OCI-LY3 (cell line): ENCODE data around the gene TNFRSF21.

Experiments used
- H2AFZ ChIP-seq: fragments of 200-600, 300-600 bp; shearing (Covaris generic); 2 replicates; pipeline ENCODE4 v1.6.0; 2014; ENCODE audit warnings: antibody characterized with exemption, low read depth, low read length
- H3K27ac ChIP-seq: fragments of 200-600, 300-600 bp; sonication (generic); 2 replicates; pipeline ENCODE4 v1.5.1; 2014; ENCODE audit warnings: mild to moderate bottlenecking, low read length, moderate library complexity, mixed read lengths
- H3K27me3 ChIP-seq: fragments of 200-600, 300-600 bp; sonication (generic); 2 replicates; pipeline ENCODE4 v1.6.1; 2014; ENCODE audit warnings: low read depth, low read length, mixed read lengths
- H3K36me3 ChIP-seq: fragments of 200-600, 300-600 bp; sonication (generic); replicated peaks from 2 replicates; pipeline ENCODE3; 2014; ENCODE audit warnings: low read depth, low read length, mixed read lengths
- H3K4me1 ChIP-seq: fragments of 300-600, 200-600 bp; sonication (generic); 2 replicates; pipeline ENCODE4 v1.6.1; 2014; ENCODE audit warnings: low read length, mixed read lengths
- H3K4me2 ChIP-seq: fragments of 200-600, 300-600 bp; sonication (generic); 2 replicates; pipeline ENCODE4 v1.6.1; 2014; ENCODE audit warnings: low read length, mixed read lengths
- H3K4me3 ChIP-seq: fragments of 300-600, 200-600 bp; sonication (generic); 2 replicates; pipeline ENCODE4 v1.5.1; 2014; ENCODE audit warnings: antibody characterized with exemption, mild to moderate bottlenecking, low read length, moderate library complexity
- H3K79me2 ChIP-seq: fragments of 300-600, 200-600 bp; shearing (Covaris generic); 2 replicates; pipeline ENCODE4 v1.6.1; 2014; ENCODE audit warnings: mild to moderate bottlenecking, low read length, mixed read lengths
- H3K9ac ChIP-seq: fragments of 300-600, 200-600 bp; shearing (Covaris generic); 2 replicates; pipeline ENCODE4 v1.6.0; 2014; ENCODE audit warnings: mild to moderate bottlenecking, low read length, moderate library complexity
- H3K9me3 ChIP-seq: fragments of 200-600, 300-600 bp; shearing (Covaris generic); 2 replicates; pipeline ENCODE4 v1.6.1; 2014; ENCODE audit warnings: low read length, mixed read lengths; ENCODE audit not compliant: insufficient read depth
- H4K20me1 ChIP-seq: fragments of 200-600, 300-600 bp; sonication (generic); 2 replicates; pipeline ENCODE4 v1.6.1; 2016; ENCODE audit warnings: low read length, mixed read lengths; ENCODE audit not compliant: insufficient read depth
- CTCF ChIP-seq: fragments of 200-600, 300-600 bp; sonication (generic); IDR thresholded peaks from 2 replicates; pipeline ENCODE4 v1.5.1; 2014; ENCODE audit warnings: antibody characterized with exemption, low read length, low read depth
- EZH2phosphoT487 ChIP-seq: fragments of 200-600 bp; shearing (Covaris generic); IDR thresholded peaks from 2 replicates; pipeline ENCODE4 v1.6.1; 2018; ENCODE audit warnings: antibody characterized with exemption, mixed run types, low read depth

The TNFRSF21 gene

GRCh38 chr6:47351621-47352020, 41.9 kb upstream of the TNFRSF21 start:
- no peaks in the 10 kb centered on the region for H4K20me1 ChIP-seq
- peaks cover 33% of the 10 kb centered on the region for H3K4me1 ChIP-seq
- no peaks in the 10 kb centered on the region for H3K36me3 ChIP-seq
- H2AFZ ChIP-seq: no peak overlapping the region
- no peaks in the 10 kb centered on the region for H3K79me2 ChIP-seq
- H3K9ac ChIP-seq: no peak overlapping the region
- H3K4me2 ChIP-seq: no peak overlapping the region
- no peaks in the 10 kb centered on the region for H3K9me3 ChIP-seq
- H3K27ac ChIP-seq: no peak overlapping the region
- no peaks in the 10 kb centered on the region for H3K27me3 ChIP-seq
- TF ChIP-seq CTCF: no peak
- no peak for TF ChIP-seq EZH2phosphoT487
- H3K4me3 ChIP-seq: no peak overlapping the region

- no peaks in the 10 kb centered on the region for H4K20me1 ChIP-seq
- H3K4me2 ChIP-seq: no peak overlapping the region
- H3K36me3 ChIP-seq: no peaks in the 10 kb centered on the region
- no peaks in the 10 kb centered on the region for H3K79me2 ChIP-seq
- no peak overlapping the region for H3K27ac ChIP-seq
- no peaks in the 10 kb centered on the region for H3K9me3 ChIP-seq
- no peak overlapping the region for H3K9ac ChIP-seq
- H3K4me3 ChIP-seq: no peak overlapping the region
- H2AFZ ChIP-seq: no peak overlapping the region
- peaks cover 4% of the 10 kb centered on the region; the same call in 1 of the 2 replicates for H3K27me3 ChIP-seq
- TF ChIP-seq CTCF (no peak), EZH2phosphoT487 (no peak)
- peaks cover 17% of the 10 kb centered on the region for H3K4me1 ChIP-seq
These were observed 40.2 kb upstream of the TNFRSF21 start for GRCh38 chr6:47349931-47350330.

- no peak overlapping the region for H3K4me3 ChIP-seq
- no peaks in the 10 kb centered on the region for H3K79me2 ChIP-seq
- H3K27me3 ChIP-seq: peaks cover 6% of the 10 kb centered on the region; the same call in 1 of the 2 replicates
- no peaks in the 10 kb centered on the region for H4K20me1 ChIP-seq
- no peak overlapping the region for H3K4me2 ChIP-seq
- H3K27ac ChIP-seq: no peak overlapping the region
- TF ChIP-seq EZH2phosphoT487 (no peak), CTCF (no peak)
- no peaks in the 10 kb centered on the region for H3K9me3 ChIP-seq
- H2AFZ ChIP-seq: no peak overlapping the region
- H3K9ac ChIP-seq: no peak overlapping the region
- H3K36me3 ChIP-seq: no peaks in the 10 kb centered on the region
- H3K4me1 ChIP-seq: 0 out of 2 replicates have a peak, but pooled peaks cover 7% of the 10 kb centered on the region
These were observed 38.7 kb upstream of the TNFRSF21 start for GRCh38 chr6:47348316-47348863.

GRCh38 chr6:47345761-47346160, 36.1 kb upstream of the TNFRSF21 start:
- H2AFZ ChIP-seq: no peak overlapping the region
- H4K20me1 ChIP-seq: no peaks in the 10 kb centered on the region
- H3K79me2 ChIP-seq: no peaks in the 10 kb centered on the region
- H3K9me3 ChIP-seq: no peaks in the 10 kb centered on the region
- no peak overlapping the region for H3K27ac ChIP-seq
- no peaks in the 10 kb centered on the region for H3K4me1 ChIP-seq
- no peak overlapping the region for H3K4me2 ChIP-seq
- no peaks in the 10 kb centered on the region for H3K36me3 ChIP-seq
- no peak overlapping the region for H3K9ac ChIP-seq
- TF ChIP-seq CTCF (no peak), EZH2phosphoT487 (no peak)
- H3K4me3 ChIP-seq: no peak overlapping the region
- H3K27me3 ChIP-seq: peaks cover 6% of the 10 kb centered on the region; the same call in 1 of the 2 replicates
